ENCODE results near the gene DNAJC27.
"Not testable (repeated sequence)": the region's sequence is repeated elsewhere in the genome, so short reads cannot be mapped to it uniquely, and the experiment has no call there.

Gene DNAJC27

GRCh38 chr2:24971536-24972314 lies at the start of gene DNAJC27:
Gene DNAJC27, minus strand, starts transcription at chr2:24971955. Its CDS starts 51 bp downstream, at chr2:24971904.
- peak; percentile 99 for DNase-seq (ENCODE audit: low spot score)

- no peak for DNase-seq (ENCODE audit: low spot score)
Observed at GRCh38 chr2:25018681-25019080, 46.9 kb upstream of the DNAJC27 start.

GRCh38 chr2:25014631-25015030 lies 42.9 kb upstream of the DNAJC27 start:
- DNase-seq (ENCODE audit: low spot score), result no peak

GRCh38 chr2:25011342-25011741 lies 39.6 kb upstream of the DNAJC27 start:
- DNase-seq (ENCODE audit: low spot score), result not testable (repeated sequence)

GRCh38 chr2:25009954-25010353 lies 38.2 kb upstream of the DNAJC27 start:
- no peak for DNase-seq (ENCODE audit: low spot score)

- DNase-seq (ENCODE audit: low spot score), result no peak
Observed at GRCh38 chr2:25002066-25002465, 30.3 kb upstream of the DNAJC27 start.

- DNase-seq (ENCODE audit: low spot score), result no peak
Observed at GRCh38 chr2:25001325-25001637, 29.5 kb upstream of the DNAJC27 start.

GRCh38 chr2:25000503-25001324 lies 29.0 kb upstream of the DNAJC27 start:
- peak; percentile 28 for DNase-seq (ENCODE audit: low spot score)

GRCh38 chr2:25000036-25000435 lies 28.3 kb upstream of the DNAJC27 start:
- DNase-seq (ENCODE audit: low spot score), result no peak

GRCh38 chr2:24999097-24999496 lies 27.3 kb upstream of the DNAJC27 start:
- not testable (repeated sequence) for DNase-seq (ENCODE audit: low spot score)

GRCh38 chr2:24994146-24994724 lies 22.5 kb upstream of the DNAJC27 start:
- DNase-seq (ENCODE audit: low spot score), result no peak

- DNase-seq (ENCODE audit: low spot score), result no peak
Observed at GRCh38 chr2:24993406-24994145, 21.8 kb upstream of the DNAJC27 start.

- DNase-seq (ENCODE audit: low spot score), result no peak
Observed at GRCh38 chr2:24986372-24986771, 14.6 kb upstream of the DNAJC27 start.

GRCh38 chr2:24985511-24985910 lies 13.8 kb upstream of the DNAJC27 start:
- no peak for DNase-seq (ENCODE audit: low spot score)

GRCh38 chr2:24984912-24985311 lies 13.2 kb upstream of the DNAJC27 start:
- no peak for DNase-seq (ENCODE audit: low spot score)

GRCh38 chr2:24981411-24982136 lies 9.8 kb upstream of the DNAJC27 start:
- DNase-seq (ENCODE audit: low spot score), result no peak

- DNase-seq (ENCODE audit: low spot score), result no peak
Observed at GRCh38 chr2:24978661-24979060, 6.9 kb upstream of the DNAJC27 start.

- DNase-seq (ENCODE audit: low spot score), result no peak
Observed at GRCh38 chr2:24977631-24978030, 5.9 kb upstream of the DNAJC27 start.

- no peak for DNase-seq (ENCODE audit: low spot score)
Observed at GRCh38 chr2:24973812-24974211, 2.1 kb upstream of the DNAJC27 start.

GRCh38 chr2:24972315-24972961 lies 683 bp upstream of the DNAJC27 start:
- DNase-seq (ENCODE audit: low spot score), result peak; percentile 29

GRCh38 chr2:24971286-24971535 lies 544 bp downstream of the DNAJC27 start:
- no peak for DNase-seq (ENCODE audit: low spot score)
